Right atrium auricular region (tissue), 2 donors: ENCODE measurements around the gene HMGXB3. TPM values are rescaled to one million over a fixed set of nuclear protein-coding genes. Genes with fewer than 3 reads are reported as not detected.

Experiments used
- DNase-seq: peaks from one replicate; pipeline ENCODE4 v3.0.0-alpha.2; 2019; ENCODE audit warnings: low spot score
- H3K27ac ChIP-seq, 2 donors: fragments of 200-600 bp; sonication (generic); 1 replicate in 1 of 2; 2 replicates in 1 of 2; pipeline ENCODE4 v1.5.1; 2016 to 2019
- H3K27me3 ChIP-seq, 2 donors: fragments of 200-600 bp; sonication (generic); one replicate each; pipeline versions ENCODE4 v1.5.1 to v1.6.0; 2017 to 2019
- H3K36me3 ChIP-seq: fragments of 200-600 bp; sonication (generic); one replicate; pipeline ENCODE4 v1.5.1; 2016
- H3K4me1 ChIP-seq, 2 donors: fragments of 200-600 bp; sonication (generic); one replicate each; pipeline versions ENCODE4 v1.5.1 to v1.6.0; 2017 to 2019
- H3K4me3 ChIP-seq, 2 donors: fragments of 200-600 bp; sonication (generic); 1 replicate in 1 of 2; 2 replicates in 1 of 2; pipeline ENCODE4 v1.5.1; 2017 to 2019; ENCODE audit warnings: mild to moderate bottlenecking in 1 of 2, moderate library complexity in 1 of 2
- H3K9me3 ChIP-seq, 2 donors: fragments of 200-600 bp; sonication (generic); one replicate each; pipeline ENCODE4 v1.5.1; 2019
- CTCF ChIP-seq, 2 donors: fragments of 200-600 bp; sonication (generic); IDR thresholded peaks; one replicate each; pipeline ENCODE4 v1.5.1; 2019; ENCODE audit warnings: antibody characterized with exemption in 2 of 2
- total RNA-seq, 2 donors: library from RNA; depleted of rRNA; stranded (reverse); fragments of >200 nt; gene quantifications; one replicate each; pipeline ENCODE4 v1.1.0, GENCODE V29; 2016

HMGXB3 gene
- total RNA-seq, 2 donors from 2014 or later = 18.4 to 21.1 TPM

DNA sequence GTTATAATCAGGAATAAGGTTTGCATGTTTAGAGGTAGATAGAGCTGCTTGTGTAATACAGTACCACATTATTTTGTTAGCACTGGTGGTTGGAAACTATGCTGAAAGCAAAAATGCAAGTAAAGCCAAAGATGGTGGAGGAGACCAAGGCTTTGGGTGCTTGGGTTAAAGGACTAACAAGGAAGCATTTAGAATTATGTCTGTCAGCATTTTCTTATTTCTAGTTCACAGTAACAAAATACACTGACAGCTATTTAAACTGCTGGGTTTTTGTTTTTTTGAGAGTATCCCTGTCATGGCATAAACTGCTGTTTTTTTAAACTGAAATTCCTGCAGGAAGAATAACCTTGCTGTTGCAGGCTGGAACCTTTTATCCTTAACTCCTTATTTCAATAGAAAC, 6.5 kb downstream of the HMGXB3 start:
- Histone ChIP-seq H3K27me3 (no peaks in the 10 kb centered on the region), H3K4me1 (peaks cover 0 to 20% of the 10 kb centered on the region in 2 donors), H3K9me3 (no peaks in the 10 kb centered on the region), H3K27ac (no peak overlapping the region), H3K4me3 (no peak overlapping the region), H3K36me3 (peaks cover 53% of the 10 kb centered on the region)
- TF ChIP-seq CTCF (IDR thresholded peaks at IDR 0.05) = no peak
- no peak for DNase-seq

GRCh38 chr5:150009671-150010387, 9.3 kb downstream of the HMGXB3 start:
- TF ChIP-seq CTCF (IDR thresholded peaks at IDR 0.05) = no peak
- H3K9me3 ChIP-seq = no peaks in the 10 kb centered on the region
- H3K4me1 ChIP-seq = no peaks in the 10 kb centered on the region
- peaks cover 75% of the 10 kb centered on the region for H3K36me3 ChIP-seq
- no peak for DNase-seq
- H3K27ac ChIP-seq = no peak overlapping the region
- no peak overlapping the region for H3K4me3 ChIP-seq
- H3K27me3 ChIP-seq = no peaks in the 10 kb centered on the region

GRCh38 chr5:150013931-150014330, 13.4 kb downstream of the HMGXB3 start:
- TF ChIP-seq CTCF (IDR thresholded peaks at IDR 0.05) = no peak
- DNase-seq = no peak
- Histone ChIP-seq H3K27ac (no peak overlapping the region), H3K27me3 (no peaks in the 10 kb centered on the region), H3K9me3 (no peaks in the 10 kb centered on the region), H3K4me3 (no peak overlapping the region), H3K4me1 (no peaks in the 10 kb centered on the region), H3K36me3 (peaks cover 79% of the 10 kb centered on the region)

- no peak for DNase-seq
- no peak for TF ChIP-seq CTCF (IDR thresholded peaks at IDR 0.05)
- H3K4me1 ChIP-seq = no peaks in the 10 kb centered on the region
- H3K36me3 ChIP-seq = peaks cover 85% of the 10 kb centered on the region
- H3K9me3 ChIP-seq = no peaks in the 10 kb centered on the region
- H3K27me3 ChIP-seq = no peaks in the 10 kb centered on the region
- no peak overlapping the region for H3K27ac ChIP-seq
- no peak overlapping the region for H3K4me3 ChIP-seq
Observed at GRCh38 chr5:150014456-150014855, 13.9 kb downstream of the HMGXB3 start.

GRCh38 chr5:150015415-150015814, 14.9 kb downstream of the HMGXB3 start:
- H3K27ac ChIP-seq = no peak overlapping the region
- H3K4me1 ChIP-seq = no peaks in the 10 kb centered on the region
- no peak overlapping the region for H3K4me3 ChIP-seq
- H3K27me3 ChIP-seq = no peaks in the 10 kb centered on the region
- DNase-seq = no peak
- no peak for TF ChIP-seq CTCF (IDR thresholded peaks at IDR 0.05)
- peaks cover 86% of the 10 kb centered on the region for H3K36me3 ChIP-seq
- no peaks in the 10 kb centered on the region for H3K9me3 ChIP-seq

GRCh38 chr5:150016537-150016936, 16.0 kb downstream of the HMGXB3 start:
- TF ChIP-seq CTCF (IDR thresholded peaks at IDR 0.05) = no peak
- Histone ChIP-seq H3K4me1 (peaks cover 0 to 8% of the 10 kb centered on the region in 2 donors), H3K4me3 (no peak overlapping the region), H3K27me3 (no peaks in the 10 kb centered on the region), H3K36me3 (peaks cover 82% of the 10 kb centered on the region), H3K9me3 (no peaks in the 10 kb centered on the region), H3K27ac (no peak overlapping the region)
- no peak for DNase-seq
